OCI-LY7 (cell line): Measurements from ENCODE around the gene BAHD1. TPM values are rescaled to one million over a fixed set of nuclear protein-coding genes. Genes with fewer than 3 reads are reported as not detected.

Experiments
- BruUV-seq: library from RNA; stranded (reverse); fragments of 400-500 nt; replicated peaks from 2 replicates; lab custom pipeline; 2021; lab: Mats Ljungman, UMichigan
- CTCF ChIA-PET: fragments of 300-600 bp; sonication (Branson Sonifier 250); formaldehyde crosslinking; loops from one replicate; lab custom pipeline; 2022; ENCODE audit warnings: antibody characterized with exemption; ENCODE audit not compliant: unreplicated experiment; lab: Charles Lee
- POLR2A ChIA-PET: fragments of 300-600 bp; sonication (Branson Sonifier 250); formaldehyde crosslinking; loops from one replicate; lab custom pipeline; 2022; ENCODE audit warnings: antibody characterized with exemption; lab: Charles Lee
- DNase-seq: peaks from one replicate; pipeline ENCODE4 v3.0.0-alpha.2; 2015; ENCODE audit warnings: low spot score
- H2AFZ ChIP-seq: fragments of 200-600 bp; sonication (generic), shearing (Covaris generic); 2 replicates; pipeline ENCODE4 v1.6.1; 2014; ENCODE audit warnings: mild to moderate bottlenecking, antibody characterized with exemption, low read length, moderate library complexity
- H3K27ac ChIP-seq: fragments of 200-600 bp; sonication (generic); 2 replicates; pipeline ENCODE4 v1.5.1; 2014; ENCODE audit warnings: mixed run types, low read depth, mild to moderate bottlenecking, moderate library complexity, low read length, inconsistent platforms; ENCODE audit not compliant: poor library complexity, severe bottlenecking
- H3K36me3 ChIP-seq: fragments of 200-600 bp; sonication (generic); 2 replicates; pipeline ENCODE4 v1.6.1; 2014; ENCODE audit warnings: mild to moderate bottlenecking, antibody characterized with exemption, low read length, moderate library complexity, mixed read lengths; ENCODE audit not compliant: insufficient read depth
- H3K4me1 ChIP-seq: fragments of 200-600 bp; sonication (generic); 2 replicates; pipeline ENCODE4 v1.5.1; 2014; ENCODE audit warnings: mild to moderate bottlenecking, low read length; ENCODE audit not compliant: insufficient read depth, poor library complexity, severe bottlenecking
- H3K4me2 ChIP-seq: fragments of 200-600 bp; sonication (generic); 2 replicates; pipeline ENCODE4 v1.6.1; 2014; ENCODE audit warnings: mild to moderate bottlenecking, low read length
- H3K4me3 ChIP-seq: fragments of 200-600 bp; sonication (generic); 2 replicates; pipeline ENCODE4 v1.5.1; 2014; ENCODE audit warnings: mild to moderate bottlenecking, low read depth, low read length; ENCODE audit not compliant: poor library complexity, severe bottlenecking
- H3K79me2 ChIP-seq: fragments of 200-600 bp; sonication (generic); 2 replicates; pipeline ENCODE4 v1.6.1; 2016; ENCODE audit warnings: low read depth, mild to moderate bottlenecking, low read length, moderate library complexity, mixed read lengths; ENCODE audit not compliant: insufficient read depth
- H3K9me2 ChIP-seq: fragments of 200-600 bp; sonication (generic); 2 replicates; pipeline ENCODE4 v1.6.1; 2016; ENCODE audit warnings: mild to moderate bottlenecking, low read length, mixed read lengths; ENCODE audit not compliant: insufficient read depth
- H3K9me3 ChIP-seq: fragments of 200-600 bp; sonication (generic); 2 replicates; pipeline ENCODE4 v1.6.1; 2014; ENCODE audit warnings: mild to moderate bottlenecking, mixed run types, low read length, mixed read lengths
- H4K20me1 ChIP-seq: fragments of 200-600 bp; sonication (generic); 2 replicates; pipeline ENCODE4 v1.6.1; 2014; ENCODE audit warnings: mild to moderate bottlenecking, antibody characterized with exemption, low read length, moderate library complexity, mixed read lengths; ENCODE audit not compliant: insufficient read depth
- EZH2phosphoT487 ChIP-seq: fragments of 200-600 bp; sonication (generic); IDR thresholded peaks from 2 replicates; pipeline ENCODE4 v1.6.1; 2018; ENCODE audit warnings: low read depth, borderline replicate concordance, mild to moderate bottlenecking, mixed run types, antibody characterized with exemption, low read length, moderate library complexity, mixed read lengths
- intact Hi-C: fragments of 100-400 bp; cut with micrococcal nuclease; formaldehyde crosslinking; loops from one replicate; pipeline ENCODE4 v1.10.0; 2022; ENCODE audit not compliant: unreplicated experiment
- total RNA-seq, 2 experiments: library from RNA; depleted of rRNA in 1 of 2; stranded (reverse); fragments of >200 nt in 1 of 2; shearing (Covaris generic) in 1 of 2; gene quantifications; 2 replicates each; pipeline ENCODE4 v1.2.3, GENCODE V29; 2014 to 2022
- TF ChIP-seq, protein P1 (sequence below): fragments of 200-600 bp; sonication (generic); conservative IDR thresholded peaks from 2 replicates; pipeline ENCODE4 v1.5.1; 2014; ENCODE audit warnings: mild to moderate bottlenecking, antibody characterized with exemption, low read length, moderate library complexity, mixed read lengths

BAHD1 gene
- total RNA-seq, 2 experiments from 2014 or later: 15.0 to 22.3 TPM

DNA sequence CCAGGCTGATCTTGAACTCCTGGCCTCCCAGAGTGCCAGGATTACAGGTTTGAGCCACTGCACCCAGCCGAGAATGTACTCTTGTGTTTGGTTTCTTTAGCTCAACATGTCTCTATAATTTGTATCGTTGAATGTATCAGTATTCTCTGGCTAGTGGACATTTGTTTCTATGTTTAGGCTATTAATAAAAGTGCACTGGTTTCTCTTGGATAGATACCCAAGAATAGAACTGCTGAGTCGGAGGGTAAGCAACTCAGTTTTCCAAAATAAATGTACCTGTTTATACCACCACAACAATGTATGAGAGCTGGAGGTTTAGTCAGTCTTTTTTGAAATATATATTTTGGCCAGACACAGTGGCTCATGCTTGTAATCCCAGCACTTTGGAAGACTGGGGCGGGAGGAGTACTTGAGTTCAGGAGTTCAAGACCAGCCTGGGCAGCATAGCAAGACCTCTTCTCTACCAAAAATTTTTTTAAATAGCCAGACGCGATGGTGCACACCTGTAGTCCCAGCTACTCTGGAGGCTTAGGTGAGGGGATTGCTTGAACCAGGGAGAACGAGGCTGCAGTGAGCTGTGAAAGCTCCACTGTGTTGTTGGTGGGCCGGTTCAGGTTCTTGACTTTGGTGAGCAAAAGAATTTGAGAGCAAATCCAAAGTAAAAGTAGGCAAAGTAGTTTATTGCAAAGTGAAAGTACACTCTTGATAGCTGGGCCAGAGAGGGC, 42.9 kb upstream of the BAHD1 start:
- intact Hi-C loops: no loop called here
- Histone ChIP-seq H3K36me3 (peaks cover 36% of the 10 kb centered on the region), H2AFZ (no peak overlapping the region), H3K4me2 (no peak overlapping the region; the same call in 1 of the 2 replicates), H4K20me1 (no peaks in the 10 kb centered on the region), H3K27ac (no peak overlapping the region), H3K4me3 (no peak overlapping the region), H3K4me1 (peaks cover 6% of the 10 kb centered on the region), H3K79me2 (no peaks in the 10 kb centered on the region), H3K9me2 (no peaks in the 10 kb centered on the region), H3K9me3 (no peaks in the 10 kb centered on the region)
- POLR2A ChIA-PET: interaction anchor here (0.6 to 1.7 kb wide), 5 partner anchors 12 to 333 kb away, joined by 3 to 5 read pairs (median 4); partner anchors contain the start of gene KNSTRN
- no peak for DNase-seq
- BruUV-seq: no TSS peak
- TF ChIP-seq, protein P1, sequence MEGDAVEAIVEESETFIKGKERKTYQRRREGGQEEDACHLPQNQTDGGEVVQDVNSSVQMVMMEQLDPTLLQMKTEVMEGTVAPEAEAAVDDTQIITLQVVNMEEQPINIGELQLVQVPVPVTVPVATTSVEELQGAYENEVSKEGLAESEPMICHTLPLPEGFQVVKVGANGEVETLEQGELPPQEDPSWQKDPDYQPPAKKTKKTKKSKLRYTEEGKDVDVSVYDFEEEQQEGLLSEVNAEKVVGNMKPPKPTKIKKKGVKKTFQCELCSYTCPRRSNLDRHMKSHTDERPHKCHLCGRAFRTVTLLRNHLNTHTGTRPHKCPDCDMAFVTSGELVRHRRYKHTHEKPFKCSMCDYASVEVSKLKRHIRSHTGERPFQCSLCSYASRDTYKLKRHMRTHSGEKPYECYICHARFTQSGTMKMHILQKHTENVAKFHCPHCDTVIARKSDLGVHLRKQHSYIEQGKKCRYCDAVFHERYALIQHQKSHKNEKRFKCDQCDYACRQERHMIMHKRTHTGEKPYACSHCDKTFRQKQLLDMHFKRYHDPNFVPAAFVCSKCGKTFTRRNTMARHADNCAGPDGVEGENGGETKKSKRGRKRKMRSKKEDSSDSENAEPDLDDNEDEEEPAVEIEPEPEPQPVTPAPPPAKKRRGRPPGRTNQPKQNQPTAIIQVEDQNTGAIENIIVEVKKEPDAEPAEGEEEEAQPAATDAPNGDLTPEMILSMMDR: no peak
- no peak for TF ChIP-seq EZH2phosphoT487
- CTCF ChIA-PET: interaction anchor here (0.6 kb wide), 2 partner anchors 8 to 47 kb away, joined by 3 to 4 read pairs; no protein-coding TSS in a partner anchor

DNA sequence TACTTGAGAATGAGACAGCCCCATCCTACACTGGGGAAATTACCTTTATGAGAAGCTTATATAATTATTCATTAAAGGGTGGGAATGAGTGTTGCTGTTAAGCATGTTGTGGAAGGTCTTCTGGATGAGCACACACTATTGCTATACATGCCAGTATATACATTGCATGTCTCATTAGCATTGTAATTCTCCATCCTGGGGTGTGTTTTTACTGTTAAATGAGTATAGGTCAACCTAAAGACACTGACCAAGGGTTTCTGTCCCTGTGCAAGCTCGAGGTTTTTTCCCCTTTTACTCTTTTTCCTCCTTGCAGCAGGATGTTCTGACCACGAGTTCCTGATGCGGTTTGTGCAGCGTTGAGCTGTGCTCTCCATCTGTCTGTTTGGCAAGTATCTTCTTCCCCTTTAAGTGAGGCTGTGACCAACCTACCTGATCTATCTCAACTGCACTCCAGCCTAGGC, 42.3 kb upstream of the BAHD1 start:
- ChIA-PET POLR2A (interaction anchor here (0.6 to 1.7 kb wide), 4 partner anchors 11 to 20 kb away, joined by 3 to 4 read pairs (median 4); partner anchors contain the start of gene KNSTRN), CTCF (interaction anchor here (0.6 kb wide), 1 partner anchor 9 kb away, joined by 3 read pairs; no protein-coding TSS in a partner anchor)
- no peak overlapping the region; the same call in 1 of the 2 replicates for H3K4me2 ChIP-seq
- H3K79me2 ChIP-seq: no peaks in the 10 kb centered on the region
- peaks cover 30% of the 10 kb centered on the region for H3K36me3 ChIP-seq
- H3K9me2 ChIP-seq: no peaks in the 10 kb centered on the region
- H3K4me3 ChIP-seq: no peak overlapping the region
- H2AFZ ChIP-seq: no peak overlapping the region
- H4K20me1 ChIP-seq: no peaks in the 10 kb centered on the region
- TF ChIP-seq, protein P1: no peak
- TF ChIP-seq EZH2phosphoT487: no peak
- peaks cover 6% of the 10 kb centered on the region for H3K4me1 ChIP-seq
- no peak overlapping the region for H3K27ac ChIP-seq
- no peaks in the 10 kb centered on the region for H3K9me3 ChIP-seq
- no TSS peak for BruUV-seq
- DNase-seq: peak; percentile 22
- intact Hi-C loops: no loop called here

DNA sequence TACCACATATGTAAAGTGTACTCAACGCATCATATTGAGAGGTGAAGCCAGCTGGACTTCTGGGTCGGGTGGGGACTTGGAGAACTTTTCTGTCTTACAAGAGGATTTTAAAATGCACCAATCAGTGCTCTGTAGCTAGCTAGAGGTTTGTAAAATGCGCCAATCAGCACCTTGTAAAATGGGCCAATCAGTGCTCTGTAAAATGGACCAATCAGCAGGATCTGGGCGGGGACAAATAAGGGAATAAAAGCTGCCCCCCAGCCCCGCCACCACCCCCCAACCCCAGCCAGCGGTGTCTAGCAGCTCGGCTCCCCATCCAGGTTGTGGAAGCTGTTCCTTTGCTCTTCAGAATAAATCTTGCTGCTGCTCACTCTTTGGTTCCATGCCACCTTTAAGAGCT, 41.4 kb upstream of the BAHD1 start:
- no peak overlapping the region for H3K4me3 ChIP-seq
- ChIA-PET CTCF (no interaction called here), POLR2A (interaction anchor here (0.6 to 1.1 kb wide), 5 partner anchors 9 to 322 kb away, joined by 3 to 5 read pairs (median 3); no protein-coding TSS in a partner anchor)
- no peaks in the 10 kb centered on the region for H3K79me2 ChIP-seq
- no peak for DNase-seq
- H3K4me1 ChIP-seq: peaks cover 6% of the 10 kb centered on the region
- no peak overlapping the region for H3K27ac ChIP-seq
- BruUV-seq: no TSS peak
- no peak for TF ChIP-seq EZH2phosphoT487
- TF ChIP-seq, protein P1: no peak
- no peaks in the 10 kb centered on the region for H3K9me2 ChIP-seq
- H3K4me2 ChIP-seq: no peak overlapping the region
- H4K20me1 ChIP-seq: no peaks in the 10 kb centered on the region
- intact Hi-C loops: no loop called here
- H2AFZ ChIP-seq: no peak overlapping the region
- H3K9me3 ChIP-seq: no peaks in the 10 kb centered on the region
- peaks cover 21% of the 10 kb centered on the region for H3K36me3 ChIP-seq
